HEK293 (cell line): Measurements from ENCODE around the gene MCU.

Experiments used
- CTCF ChIA-PET: fragments of 350-600 bp; formaldehyde crosslinking; extraction: SDS; loops from one replicate; lab custom pipeline; 2021; ENCODE audit warnings: antibody characterized with exemption; lab: Yijun Ruan, JAX
- POLR2A ChIA-PET: fragments of 300-600 bp; formaldehyde crosslinking; extraction: SDS; loops from one replicate; lab custom pipeline; 2020; ENCODE audit warnings: antibody characterized with exemption, inconsistent platforms; lab: Yijun Ruan, JAX
- H3K27ac ChIP-seq: fragments of 200-500 bp; sonication (Bioruptor generic); 2 replicates; pipeline ENCODE4 v1.5.1; 2014; ENCODE audit warnings: low read depth, low read length, control low read depth, inconsistent platforms; ENCODE audit errors: extremely low read depth
- H3K36me3 ChIP-seq, 2 experiments: fragments of 200-500 bp in 1 of 2; sonication (Bioruptor generic) in 1 of 2; 1 replicate in 1 of 2; 2 replicates in 1 of 2; pipeline ENCODE4 v1.5.1; 2014 to 2017; ENCODE audit warnings: inconsistent platforms in 2 of 2, low read length in 2 of 2; ENCODE audit not compliant: control insufficient read depth in 2 of 2, insufficient read depth in 1 of 2
- H3K4me1 ChIP-seq: fragments of 200-500 bp; sonication (Bioruptor generic); 2 replicates; pipeline ENCODE4 v1.5.1; 2014; ENCODE audit warnings: mild to moderate bottlenecking, low read length, inconsistent platforms; ENCODE audit not compliant: control insufficient read depth, insufficient read depth
- H3K4me3 ChIP-seq: 2 replicates; pipeline ENCODE4 v1.5.1; 2011; ENCODE audit warnings: low read depth, mild to moderate bottlenecking, control low read depth, low read length, moderate library complexity
- H3K9me3 ChIP-seq: fragments of 200-500 bp; sonication (Bioruptor generic); 2 replicates; pipeline ENCODE4 v1.5.1; 2014; ENCODE audit warnings: low read depth, low read length, inconsistent platforms; ENCODE audit not compliant: control insufficient read depth, insufficient read depth
- ATF2 ChIP-seq: fragments of 450-650 bp; formaldehyde crosslinking; IDR thresholded peaks from 2 replicates; pipeline ENCODE4 v1.5.1; 2016; ENCODE audit warnings: missing biosample characterization, missing genetic modification characterization, low read depth
- ELK4 ChIP-seq: IDR thresholded peaks from 2 replicates; pipeline ENCODE4 v1.6.1; 2011; ENCODE audit warnings: mild to moderate bottlenecking, low read depth, low read length, borderline replicate concordance
- KLF1 ChIP-seq: fragments of 450-650 bp; formaldehyde crosslinking; IDR thresholded peaks from 2 replicates; pipeline ENCODE4 v1.5.1; 2016; ENCODE audit warnings: missing biosample characterization, missing genetic modification characterization
- KLF9 ChIP-seq: fragments of 450-650 bp; formaldehyde crosslinking; IDR thresholded peaks from 2 replicates; pipeline ENCODE4 v1.5.1; 2016; ENCODE audit warnings: missing biosample characterization, missing genetic modification characterization, low read depth
- PRDM2 ChIP-seq: fragments of 450-650 bp; formaldehyde crosslinking; IDR thresholded peaks from 2 replicates; pipeline ENCODE4 v1.5.1; 2016; ENCODE audit warnings: missing biosample characterization, missing genetic modification characterization, borderline replicate concordance
- TRIM28 ChIP-seq: IDR thresholded peaks from 2 replicates; pipeline ENCODE4 v1.6.1; 2011; ENCODE audit warnings: low read length, control low read depth, borderline replicate concordance
- ZFP69B ChIP-seq: fragments of 450-650 bp; formaldehyde crosslinking; IDR thresholded peaks from 2 replicates; pipeline ENCODE4 v1.5.1; 2016; ENCODE audit warnings: missing biosample characterization, missing genetic modification characterization
- ZIC2 ChIP-seq: fragments of 450-650 bp; formaldehyde crosslinking; IDR thresholded peaks from 2 replicates; pipeline ENCODE4 v1.5.1; 2016; ENCODE audit warnings: missing biosample characterization, missing genetic modification characterization
- ZNF121 ChIP-seq: fragments of 450-650 bp; formaldehyde crosslinking; IDR thresholded peaks from 2 replicates; pipeline ENCODE4 v1.5.1; 2016; ENCODE audit warnings: missing biosample characterization, missing genetic modification characterization
- ZNF174 ChIP-seq: fragments of 450-650 bp; formaldehyde crosslinking; IDR thresholded peaks from 2 replicates; pipeline ENCODE4 v1.5.0; 2017; ENCODE audit warnings: missing biosample characterization, mild to moderate bottlenecking, missing genetic modification characterization
- ZNF175 ChIP-seq: fragments of 450-650 bp; formaldehyde crosslinking; IDR thresholded peaks from 2 replicates; pipeline ENCODE4 v1.5.1; 2016; ENCODE audit warnings: missing biosample characterization, missing genetic modification characterization
- ZNF223 ChIP-seq: fragments of 450-650 bp; formaldehyde crosslinking; IDR thresholded peaks from 2 replicates; pipeline ENCODE4 v1.5.1; 2016; ENCODE audit warnings: missing biosample characterization, missing genetic modification characterization
- ZNF324 ChIP-seq: fragments of 450-650 bp; formaldehyde crosslinking; IDR thresholded peaks from 2 replicates; pipeline ENCODE4 v1.5.1; 2016; ENCODE audit warnings: missing biosample characterization, missing genetic modification characterization
- ZNF404 ChIP-seq: fragments of 450-650 bp; formaldehyde crosslinking; IDR thresholded peaks from 2 replicates; pipeline ENCODE4 v1.5.1; 2017; ENCODE audit warnings: missing biosample characterization, missing genetic modification characterization
- ZNF416 ChIP-seq: fragments of 450-650 bp; formaldehyde crosslinking; IDR thresholded peaks from 2 replicates; pipeline ENCODE4 v1.5.1; 2016; ENCODE audit warnings: missing biosample characterization, missing genetic modification characterization
- ZNF521 ChIP-seq: fragments of 450-650 bp; formaldehyde crosslinking; IDR thresholded peaks from 2 replicates; pipeline ENCODE4 v1.5.1; 2017; ENCODE audit warnings: missing biosample characterization, mild to moderate bottlenecking, missing genetic modification characterization
- ZNF555 ChIP-seq: fragments of 450-650 bp; formaldehyde crosslinking; conservative IDR thresholded peaks from 2 replicates; pipeline ENCODE4 v1.5.1; 2017; ENCODE audit warnings: missing biosample characterization, mild to moderate bottlenecking, missing genetic modification characterization, inconsistent platforms
- ZNF621 ChIP-seq: fragments of 450-650 bp; formaldehyde crosslinking; IDR thresholded peaks from 2 replicates; pipeline ENCODE4 v1.5.1; 2017; ENCODE audit warnings: missing biosample characterization, missing genetic modification characterization
- ZNF629 ChIP-seq: fragments of 450-650 bp; formaldehyde crosslinking; IDR thresholded peaks from 2 replicates; pipeline ENCODE4 v1.5.1; 2017; ENCODE audit warnings: missing biosample characterization, missing genetic modification characterization
- ZNF664 ChIP-seq: fragments of 450-650 bp; formaldehyde crosslinking; IDR thresholded peaks from 2 replicates; pipeline ENCODE4 v1.5.1; 2016; ENCODE audit warnings: missing biosample characterization, missing genetic modification characterization
- ZNF701 ChIP-seq: fragments of 450-650 bp; formaldehyde crosslinking; IDR thresholded peaks from 2 replicates; pipeline ENCODE4 v1.5.1; 2016; ENCODE audit warnings: missing biosample characterization, missing genetic modification characterization
- ZNF791 ChIP-seq: fragments of 450-650 bp; formaldehyde crosslinking; IDR thresholded peaks from 2 replicates; pipeline ENCODE4 v1.5.1; 2016; ENCODE audit warnings: missing biosample characterization, missing genetic modification characterization
- ZNF830 ChIP-seq: fragments of 450-650 bp; IDR thresholded peaks from 2 replicates; pipeline ENCODE4 v1.5.0; 2018; ENCODE audit warnings: missing biosample characterization, missing genetic modification characterization, low read depth, mild to moderate bottlenecking, moderate library complexity

The MCU gene

GRCh38 chr10:72927485-72927884 lies 235.5 kb downstream of the MCU start:
- H3K9me3 ChIP-seq = no peaks in the 10 kb centered on the region
- no peaks in the 10 kb centered on the region for H3K4me1 ChIP-seq
- no peaks in the 10 kb centered on the region for H3K36me3 ChIP-seq
- CTCF ChIA-PET = no interaction called here
- H3K27ac ChIP-seq = no peak overlapping the region
- POLR2A ChIA-PET = no interaction called here
- no peak for TF ChIP-seq ZNF664 (tag by site-specific recombination)
- no peak for TF ChIP-seq ZNF830
- TF ChIP-seq ZNF791 (tag by site-specific recombination) = no peak
- TF ChIP-seq ZNF404 (tag by site-specific recombination) = no peak
- no peak for TF ChIP-seq TRIM28
- TF ChIP-seq ZNF629 (tag by site-specific recombination) = no peak
- no peak overlapping the region for H3K4me3 ChIP-seq

- peak; percentile 75; the same call in 1 of the 2 replicates for TF ChIP-seq ZNF121 (tag by site-specific recombination)
- no peak for TF ChIP-seq ZNF174 (tag by site-specific recombination)
- CTCF ChIA-PET = no interaction called here
- H3K4me1 ChIP-seq = no peaks in the 10 kb centered on the region
Measured at GRCh38 chr10:72928798-72929197, 236.9 kb downstream of the MCU start.

GRCh38 chr10:72930276-72930675 lies 238.3 kb downstream of the MCU start:
- Histone ChIP-seq H3K9me3 (no peaks in the 10 kb centered on the region), H3K27ac (no peak overlapping the region), H3K4me1 (no peaks in the 10 kb centered on the region), H3K4me3 (no peak overlapping the region), H3K36me3 (no peaks in the 10 kb centered on the region)
- POLR2A ChIA-PET = no interaction called here
- CTCF ChIA-PET = no interaction called here
- TF ChIP-seq ZIC2 (tag by site-specific recombination) (no peak), KLF1 (tag by site-specific recombination) (no peak), KLF9 (no peak), ZNF324 (tag by site-specific recombination) (no peak), PRDM2 (tag by site-specific recombination) (no peak), ZNF404 (tag by site-specific recombination) (no peak), TRIM28 (no peak), ZNF223 (tag by site-specific recombination) (no peak), ZNF621 (tag by site-specific recombination) (no peak), ZFP69B (tag by site-specific recombination) (no peak), ZNF555 (tag by site-specific recombination) (no peak), ZNF416 (no peak), ZNF175 (tag by site-specific recombination) (no peak), ATF2 (no peak), ELK4 (no peak), ZNF521 (tag by site-specific recombination) (no peak), ZNF701 (no peak)

More at GRCh38 chr10:72928798-72929197, 236.9 kb downstream of the MCU start:
- H3K36me3 ChIP-seq = no peaks in the 10 kb centered on the region
- POLR2A ChIA-PET = no interaction called here
- H3K4me3 ChIP-seq = no peak overlapping the region
- no peaks in the 10 kb centered on the region for H3K9me3 ChIP-seq
- no peak overlapping the region for H3K27ac ChIP-seq
